Measurements from ENCODE around the gene TIMD4.

DNA sequence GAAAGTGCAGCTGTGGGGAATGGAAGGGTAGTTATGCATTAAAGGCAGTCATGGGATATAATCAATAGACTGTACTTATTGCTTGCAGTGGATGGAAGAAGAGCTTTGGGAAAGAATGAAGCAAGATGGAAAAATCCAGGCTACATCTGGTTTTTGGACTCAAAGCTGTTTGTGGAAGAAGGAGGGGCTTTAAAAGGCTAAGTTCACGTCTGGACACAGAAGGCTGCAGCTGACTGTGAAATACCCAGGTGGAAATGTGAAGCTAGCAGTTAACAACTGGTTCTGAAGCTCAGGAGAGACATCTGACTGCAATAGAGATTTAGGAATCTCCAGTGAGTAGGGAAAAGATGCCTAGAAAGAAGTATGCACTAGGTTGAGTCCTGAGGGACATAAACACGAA lies 43.2 kb upstream of the TIMD4 start:
- TF ChIP-seq, protein P1, sequence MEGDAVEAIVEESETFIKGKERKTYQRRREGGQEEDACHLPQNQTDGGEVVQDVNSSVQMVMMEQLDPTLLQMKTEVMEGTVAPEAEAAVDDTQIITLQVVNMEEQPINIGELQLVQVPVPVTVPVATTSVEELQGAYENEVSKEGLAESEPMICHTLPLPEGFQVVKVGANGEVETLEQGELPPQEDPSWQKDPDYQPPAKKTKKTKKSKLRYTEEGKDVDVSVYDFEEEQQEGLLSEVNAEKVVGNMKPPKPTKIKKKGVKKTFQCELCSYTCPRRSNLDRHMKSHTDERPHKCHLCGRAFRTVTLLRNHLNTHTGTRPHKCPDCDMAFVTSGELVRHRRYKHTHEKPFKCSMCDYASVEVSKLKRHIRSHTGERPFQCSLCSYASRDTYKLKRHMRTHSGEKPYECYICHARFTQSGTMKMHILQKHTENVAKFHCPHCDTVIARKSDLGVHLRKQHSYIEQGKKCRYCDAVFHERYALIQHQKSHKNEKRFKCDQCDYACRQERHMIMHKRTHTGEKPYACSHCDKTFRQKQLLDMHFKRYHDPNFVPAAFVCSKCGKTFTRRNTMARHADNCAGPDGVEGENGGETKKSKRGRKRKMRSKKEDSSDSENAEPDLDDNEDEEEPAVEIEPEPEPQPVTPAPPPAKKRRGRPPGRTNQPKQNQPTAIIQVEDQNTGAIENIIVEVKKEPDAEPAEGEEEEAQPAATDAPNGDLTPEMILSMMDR (IDR thresholded peaks at IDR 0.05), result no peak
- no peak for TF ChIP-seq POLR2AphosphoS5 (IDR thresholded peaks at IDR 0.05)
- TF ChIP-seq POLR2A (IDR thresholded peaks at IDR 0.05), result no peak

Data from prostate gland (tissue), 2 donors.